HG02798 (cell line): Measurements from ENCODE around the gene ZFYVE28.
"Not testable (repeated sequence)": the region's sequence is repeated elsewhere in the genome, so short reads cannot be mapped to it uniquely, and the experiment has no call there.

ENCODE experiments used
- ATAC-seq: cut with Tn5 transposase; IDR thresholded peaks from one replicate; pipeline ENCODE4 v1.9.1; 2021; ENCODE audit warnings: mild to moderate bottlenecking; ENCODE audit not compliant: unreplicated experiment, poor library complexity

ZFYVE28 gene

GRCh38 chr4:2243681-2244380 is 174.6 kb downstream of the ZFYVE28 start:
- ATAC-seq, result no peak

- ATAC-seq, result peak; percentile 94
Measured at GRCh38 chr4:2241410-2242353, 176.8 kb downstream of the ZFYVE28 start, which contains the start of the genes HAUS3 and POLN. Gene HAUS3 (minus strand): TSS chr4:2242121. CDS start chr4:2240946, 1,175 bp downstream. Gene POLN (minus strand): TSS chr4:2242121. CDS start chr4:2229231, 12,890 bp downstream.

GRCh38 chr4:2241003-2241402 is 177.4 kb downstream of the ZFYVE28 start:
- ATAC-seq, result no peak

GRCh38 chr4:2236944-2237666 is 181.3 kb downstream of the ZFYVE28 start:
- ATAC-seq, result no peak

GRCh38 chr4:2231082-2231481 is 187.4 kb downstream of the ZFYVE28 start:
- ATAC-seq, result no peak

GRCh38 chr4:2226261-2226660 is 192.2 kb downstream of the ZFYVE28 start:
- no peak for ATAC-seq

- no peak for ATAC-seq
Measured at GRCh38 chr4:2222838-2223237, 195.6 kb downstream of the ZFYVE28 start.

- ATAC-seq, result not testable (repeated sequence)
Measured at GRCh38 chr4:2221378-2221777, 197.1 kb downstream of the ZFYVE28 start.

- peak; percentile 69 for ATAC-seq
Measured at GRCh38 chr4:2220016-2220630, 198.3 kb downstream of the ZFYVE28 start.
